ENCODE data around the gene SLC25A14. TPM values are rescaled to one million over a fixed set of nuclear protein-coding genes. Genes with fewer than 3 reads are reported as not detected.

SLC25A14 gene
- polyA plus RNA-seq (2013, experiment 1 of 2): 11.5 TPM
- polyA plus RNA-seq (2013, experiment 2 of 2): 11.8 TPM

GRCh38 chrX:130339408-130340222, at the start of gene SLC25A14:
TSS of gene SLC25A14 (plus strand) at chrX:130339919. CDS start at chrX:130340279, 360 bp downstream.
- H2BK12ac ChIP-seq (ENCODE audit: low read length): no peak within 1 kb of the TSS
- no peaks in the 10 kb centered on the region for H3K79me1 ChIP-seq (ENCODE audit: low read depth, low read length)
- H2BK5ac ChIP-seq (ENCODE audit: low read length): no peak within 1 kb of the TSS
- no peak within 1 kb of the TSS for H4K91ac ChIP-seq (ENCODE audit: low read depth, low read length, poor library complexity)
- peak within 1 kb of the TSS; percentile 73 to 86 for H3K4me3 ChIP-seq (ENCODE audit: low read length in 2 of 2)
- H3K36me3 ChIP-seq (replicated peaks in 1 of 2; ENCODE audit: control insufficient read depth in 2 of 2, insufficient read depth in 2 of 2, low read length in 2 of 2): no peaks in the 10 kb centered on the region
- no peak within 1 kb of the TSS for H3K23ac ChIP-seq (ENCODE audit: low read depth, low read length, poor library complexity)
- H2BK120ac ChIP-seq (ENCODE audit: low read depth, low read length): no peak within 1 kb of the TSS
- peak within 1 kb of the TSS; percentile 95 for H2AFZ ChIP-seq (ENCODE audit: low read length)
- H4K8ac ChIP-seq (ENCODE audit: low read depth, low read length): no peak within 1 kb of the TSS
- no peak within 1 kb of the TSS for H3K14ac ChIP-seq (ENCODE audit: low read length)
- no peak within 1 kb of the TSS for H2BK15ac ChIP-seq (ENCODE audit: low read length)
- H3K4me1 ChIP-seq (ENCODE audit: control insufficient read depth in 2 of 2, insufficient read depth in 1 of 2, low read depth in 1 of 2, low read length in 2 of 2): peaks cover 0 to 2% of the 10 kb centered on the region in 2 donors
- peak within 1 kb of the TSS; percentile 63 for H3K27ac ChIP-seq (replicated peaks; ENCODE audit: low read length)
- peak within 1 kb of the TSS; percentile 87 for H3K18ac ChIP-seq (ENCODE audit: low read length)
- WGBS, 2 donors (ENCODE audit: extremely low coverage in 2 of 2, insufficient read length in 2 of 2, insufficient replicate concordance in 1 of 2): no CpG with 5 or more reads among the region's 55 CpGs
- H3K27me3 ChIP-seq (ENCODE audit: control insufficient read depth in 3 of 3, insufficient read depth in 3 of 3, low read depth in 1 of 3, low read length in 3 of 3): no peaks in the 10 kb centered on the region
- peak within 1 kb of the TSS; percentile 72 for H3K9ac ChIP-seq (ENCODE audit: low read depth, low read length, poor library complexity)
- no peaks in the 10 kb centered on the region for H3K9me3 ChIP-seq (replicated peaks in 1 of 2; ENCODE audit: control insufficient read depth in 2 of 2, insufficient read depth in 1 of 2, low read depth in 1 of 2, low read length in 2 of 2)
- peak; percentile 60 for DNase-seq (ENCODE audit: low spot score)
- H3K4me2 ChIP-seq (ENCODE audit: insufficient read depth, low read length, poor library complexity, severe bottlenecking): peak within 1 kb of the TSS; percentile 49
- H3K4ac ChIP-seq (ENCODE audit: low read length): no peak within 1 kb of the TSS
- no peak within 1 kb of the TSS for H2AK5ac ChIP-seq (ENCODE audit: low read depth, low read length)

GRCh38 chrX:130295519-130296296, 44.0 kb upstream of the SLC25A14 start:
- no peak overlapping the region for H2AK5ac ChIP-seq (ENCODE audit: low read depth, low read length)
- no peak overlapping the region for H2BK5ac ChIP-seq (ENCODE audit: low read length)
- no peak overlapping the region for H3K18ac ChIP-seq (ENCODE audit: low read length)
- no peak overlapping the region for H4K91ac ChIP-seq (ENCODE audit: low read depth, low read length, poor library complexity)
- no peak overlapping the region for H2BK12ac ChIP-seq (ENCODE audit: low read length)
- H3K79me1 ChIP-seq (ENCODE audit: low read depth, low read length): no peaks in the 10 kb centered on the region
- H3K4ac ChIP-seq (ENCODE audit: low read length): no peak overlapping the region
- H2BK15ac ChIP-seq (ENCODE audit: low read length): no peak overlapping the region
- no peak overlapping the region for H4K8ac ChIP-seq (ENCODE audit: low read depth, low read length)
- H2AFZ ChIP-seq (ENCODE audit: low read length): no peak overlapping the region
- H3K9me3 ChIP-seq (replicated peaks in 1 of 2; ENCODE audit: control insufficient read depth in 2 of 2, insufficient read depth in 1 of 2, low read depth in 1 of 2, low read length in 2 of 2): no peaks in the 10 kb centered on the region
- no peak overlapping the region for H2BK120ac ChIP-seq (ENCODE audit: low read depth, low read length)
- no peak overlapping the region for H3K4me3 ChIP-seq (ENCODE audit: low read length in 2 of 2)
- H3K9ac ChIP-seq (ENCODE audit: low read depth, low read length, poor library complexity): no peak overlapping the region
- no CpG with 5 or more reads among the region's 5 CpGs for WGBS, 2 donors (ENCODE audit: extremely low coverage in 2 of 2, insufficient read length in 2 of 2, insufficient replicate concordance in 1 of 2)
- H3K14ac ChIP-seq (ENCODE audit: low read length): no peak overlapping the region
- DNase-seq (ENCODE audit: low spot score): no peak
- no peak overlapping the region for H3K27ac ChIP-seq (replicated peaks; ENCODE audit: low read length)
- H3K36me3 ChIP-seq (replicated peaks in 1 of 2; ENCODE audit: control insufficient read depth in 2 of 2, insufficient read depth in 2 of 2, low read length in 2 of 2): no peaks in the 10 kb centered on the region
- no peaks in the 10 kb centered on the region for H3K27me3 ChIP-seq (ENCODE audit: control insufficient read depth in 3 of 3, insufficient read depth in 3 of 3, low read depth in 1 of 3, low read length in 3 of 3)
- H3K23ac ChIP-seq (ENCODE audit: low read depth, low read length, poor library complexity): no peak overlapping the region
- H3K4me1 ChIP-seq (ENCODE audit: control insufficient read depth in 2 of 2, insufficient read depth in 1 of 2, low read depth in 1 of 2, low read length in 2 of 2): no peaks in the 10 kb centered on the region
- no peak overlapping the region for H3K4me2 ChIP-seq (ENCODE audit: insufficient read depth, low read length, poor library complexity, severe bottlenecking)

DNA sequence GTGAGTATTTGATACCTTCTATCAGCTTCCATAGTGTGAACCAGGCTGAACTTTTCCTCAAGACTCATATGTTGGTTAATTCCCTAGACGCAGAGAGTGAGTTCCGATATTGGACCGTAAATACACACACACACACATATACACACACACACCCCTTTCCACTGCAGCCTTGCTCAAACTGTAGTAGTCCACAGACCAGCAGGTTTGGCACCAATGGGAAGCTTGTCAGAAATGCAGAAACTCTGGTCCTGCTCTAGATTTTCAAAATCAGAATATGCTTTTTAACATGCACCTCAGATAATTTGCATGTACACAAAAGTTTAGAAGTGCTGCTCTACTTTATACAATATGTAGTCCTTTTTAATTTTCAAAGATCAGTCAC, 43.4 kb upstream of the SLC25A14 start:
- no peak overlapping the region for H3K23ac ChIP-seq (ENCODE audit: low read depth, low read length, poor library complexity)
- no peak overlapping the region for H3K9ac ChIP-seq (ENCODE audit: low read depth, low read length, poor library complexity)
- H3K4me3 ChIP-seq (ENCODE audit: low read length in 2 of 2): no peak overlapping the region
- H3K18ac ChIP-seq (ENCODE audit: low read length): no peak overlapping the region
- no peaks in the 10 kb centered on the region for H3K36me3 ChIP-seq (replicated peaks in 1 of 2; ENCODE audit: control insufficient read depth in 2 of 2, insufficient read depth in 2 of 2, low read length in 2 of 2)
- H3K27me3 ChIP-seq (ENCODE audit: control insufficient read depth in 3 of 3, insufficient read depth in 3 of 3, low read depth in 1 of 3, low read length in 3 of 3): no peaks in the 10 kb centered on the region
- H3K4ac ChIP-seq (ENCODE audit: low read length): no peak overlapping the region
- no CpG with 5 or more reads among the region's 3 CpGs for WGBS, 2 donors (ENCODE audit: extremely low coverage in 2 of 2, insufficient read length in 2 of 2, insufficient replicate concordance in 1 of 2)
- no peak for DNase-seq (ENCODE audit: low spot score)
- H3K9me3 ChIP-seq (replicated peaks in 1 of 2; ENCODE audit: control insufficient read depth in 2 of 2, insufficient read depth in 1 of 2, low read depth in 1 of 2, low read length in 2 of 2): no peaks in the 10 kb centered on the region
- no peak overlapping the region for H3K14ac ChIP-seq (ENCODE audit: low read length)
- H2AFZ ChIP-seq (ENCODE audit: low read length): no peak overlapping the region
- H2BK12ac ChIP-seq (ENCODE audit: low read length): no peak overlapping the region
- no peak overlapping the region for H4K91ac ChIP-seq (ENCODE audit: low read depth, low read length, poor library complexity)
- H2BK5ac ChIP-seq (ENCODE audit: low read length): no peak overlapping the region
- H2BK120ac ChIP-seq (ENCODE audit: low read depth, low read length): no peak overlapping the region
- H2BK15ac ChIP-seq (ENCODE audit: low read length): no peak overlapping the region
- no peak overlapping the region for H4K8ac ChIP-seq (ENCODE audit: low read depth, low read length)
- no peak overlapping the region for H2AK5ac ChIP-seq (ENCODE audit: low read depth, low read length)
- H3K79me1 ChIP-seq (ENCODE audit: low read depth, low read length): no peaks in the 10 kb centered on the region
- no peak overlapping the region for H3K27ac ChIP-seq (replicated peaks; ENCODE audit: low read length)
- H3K4me2 ChIP-seq (ENCODE audit: insufficient read depth, low read length, poor library complexity, severe bottlenecking): no peak overlapping the region
- no peaks in the 10 kb centered on the region for H3K4me1 ChIP-seq (ENCODE audit: control insufficient read depth in 2 of 2, insufficient read depth in 1 of 2, low read depth in 1 of 2, low read length in 2 of 2)

- no peak overlapping the region for H2AFZ ChIP-seq (ENCODE audit: low read length)
- no peak overlapping the region for H2AK5ac ChIP-seq (ENCODE audit: low read depth, low read length)
- H3K27me3 ChIP-seq (ENCODE audit: control insufficient read depth in 3 of 3, insufficient read depth in 3 of 3, low read depth in 1 of 3, low read length in 3 of 3): no peaks in the 10 kb centered on the region
- no peak overlapping the region for H3K23ac ChIP-seq (ENCODE audit: low read depth, low read length, poor library complexity)
- no peak overlapping the region for H4K8ac ChIP-seq (ENCODE audit: low read depth, low read length)
- H3K36me3 ChIP-seq (replicated peaks in 1 of 2; ENCODE audit: control insufficient read depth in 2 of 2, insufficient read depth in 2 of 2, low read length in 2 of 2): no peaks in the 10 kb centered on the region
- H3K9ac ChIP-seq (ENCODE audit: low read depth, low read length, poor library complexity): no peak overlapping the region
- H3K9me3 ChIP-seq (replicated peaks in 1 of 2; ENCODE audit: control insufficient read depth in 2 of 2, insufficient read depth in 1 of 2, low read depth in 1 of 2, low read length in 2 of 2): no peaks in the 10 kb centered on the region
- no peaks in the 10 kb centered on the region for H3K4me1 ChIP-seq (ENCODE audit: control insufficient read depth in 2 of 2, insufficient read depth in 1 of 2, low read depth in 1 of 2, low read length in 2 of 2)
- no peak for DNase-seq (ENCODE audit: low spot score)
- WGBS, 2 donors (ENCODE audit: extremely low coverage in 2 of 2, insufficient read length in 2 of 2, insufficient replicate concordance in 1 of 2): no CpG with 5 or more reads among the region's 2 CpGs
- no peak overlapping the region for H2BK15ac ChIP-seq (ENCODE audit: low read length)
- H2BK12ac ChIP-seq (ENCODE audit: low read length): no peak overlapping the region
- H4K91ac ChIP-seq (ENCODE audit: low read depth, low read length, poor library complexity): no peak overlapping the region
- no peaks in the 10 kb centered on the region for H3K79me1 ChIP-seq (ENCODE audit: low read depth, low read length)
- H3K27ac ChIP-seq (replicated peaks; ENCODE audit: low read length): no peak overlapping the region
- no peak overlapping the region for H2BK120ac ChIP-seq (ENCODE audit: low read depth, low read length)
- H3K4me2 ChIP-seq (ENCODE audit: insufficient read depth, low read length, poor library complexity, severe bottlenecking): no peak overlapping the region
- H2BK5ac ChIP-seq (ENCODE audit: low read length): no peak overlapping the region
- H3K18ac ChIP-seq (ENCODE audit: low read length): no peak overlapping the region
- no peak overlapping the region for H3K4ac ChIP-seq (ENCODE audit: low read length)
- no peak overlapping the region for H3K4me3 ChIP-seq (ENCODE audit: low read length in 2 of 2)
- H3K14ac ChIP-seq (ENCODE audit: low read length): no peak overlapping the region
Observed at GRCh38 chrX:130296743-130297142, 43.0 kb upstream of the SLC25A14 start.
